Activated CD4-positive, alpha-beta T cell treated with anti-CD3 and anti-CD28 coated beads for 36 hours (primary cell): Measurements from ENCODE around the gene PRPF40B. TPM values are rescaled to one million over a fixed set of nuclear protein-coding genes. Genes with fewer than 3 reads are reported as not detected.

ENCODE experiments used
- ATAC-seq: fragments of 200-7000 bp; cut with Tn5 transposase; one replicate; pipeline ENCODE4 v1.10.0; 2021; ENCODE audit warnings: mild to moderate bottlenecking, moderate library complexity
- CTCF ChIA-PET: fragments of 350-600 bp; sonication (Branson Sonifier 250); formaldehyde crosslinking; loops from one replicate; lab custom pipeline; 2021; ENCODE audit warnings: antibody characterized with exemption; lab: Charles Lee
- POLR2A ChIA-PET: fragments of 350-600 bp; sonication (Branson Sonifier 250); formaldehyde crosslinking; loops from one replicate; lab custom pipeline; 2021; ENCODE audit warnings: antibody characterized with exemption, inconsistent platforms; lab: Charles Lee
- DNase-seq: peaks from one replicate; pipeline ENCODE4 v3.0.0-alpha.2; 2020
- H3K27ac Mint-ChIP-seq: one replicate; pipeline ENCODE4 v1.8.0; 2021; ENCODE audit warnings: mixed read lengths
- H3K27me3 Mint-ChIP-seq: one replicate; pipeline ENCODE4 v1.8.0; 2021; ENCODE audit warnings: mixed read lengths
- H3K36me3 Mint-ChIP-seq: one replicate; pipeline ENCODE4 v1.8.0; 2021; ENCODE audit warnings: low read depth, mixed read lengths
- H3K4me1 Mint-ChIP-seq: one replicate; pipeline ENCODE4 v1.8.0; 2021; ENCODE audit warnings: mixed read lengths
- H3K4me3 Mint-ChIP-seq: one replicate; pipeline ENCODE4 v1.8.0; 2021; ENCODE audit warnings: mild to moderate bottlenecking, moderate library complexity, mixed read lengths
- H3K9me3 Mint-ChIP-seq: one replicate; pipeline ENCODE4 v1.8.0; 2021; ENCODE audit warnings: low read depth, mixed read lengths
- intact Hi-C, 2 experiments: fragments of 100-400 bp; cut with DNase I in 1 of 2; cut with micrococcal nuclease in 1 of 2; formaldehyde crosslinking; loops; one replicate each; pipeline versions ENCODE4 v1.14.2 to v1.15.1; 2022 to 2024; cut with DNase I, micrococcal nuclease
- total RNA-seq, 2 experiments: library from RNA; stranded (reverse); gene quantifications; one replicate each; pipeline ENCODE4 v1.2.3, GENCODE V29; 2021

Gene PRPF40B
- total RNA-seq, 2 experiments from 2014 or later = 6.9 to 8.1 TPM

DNA sequence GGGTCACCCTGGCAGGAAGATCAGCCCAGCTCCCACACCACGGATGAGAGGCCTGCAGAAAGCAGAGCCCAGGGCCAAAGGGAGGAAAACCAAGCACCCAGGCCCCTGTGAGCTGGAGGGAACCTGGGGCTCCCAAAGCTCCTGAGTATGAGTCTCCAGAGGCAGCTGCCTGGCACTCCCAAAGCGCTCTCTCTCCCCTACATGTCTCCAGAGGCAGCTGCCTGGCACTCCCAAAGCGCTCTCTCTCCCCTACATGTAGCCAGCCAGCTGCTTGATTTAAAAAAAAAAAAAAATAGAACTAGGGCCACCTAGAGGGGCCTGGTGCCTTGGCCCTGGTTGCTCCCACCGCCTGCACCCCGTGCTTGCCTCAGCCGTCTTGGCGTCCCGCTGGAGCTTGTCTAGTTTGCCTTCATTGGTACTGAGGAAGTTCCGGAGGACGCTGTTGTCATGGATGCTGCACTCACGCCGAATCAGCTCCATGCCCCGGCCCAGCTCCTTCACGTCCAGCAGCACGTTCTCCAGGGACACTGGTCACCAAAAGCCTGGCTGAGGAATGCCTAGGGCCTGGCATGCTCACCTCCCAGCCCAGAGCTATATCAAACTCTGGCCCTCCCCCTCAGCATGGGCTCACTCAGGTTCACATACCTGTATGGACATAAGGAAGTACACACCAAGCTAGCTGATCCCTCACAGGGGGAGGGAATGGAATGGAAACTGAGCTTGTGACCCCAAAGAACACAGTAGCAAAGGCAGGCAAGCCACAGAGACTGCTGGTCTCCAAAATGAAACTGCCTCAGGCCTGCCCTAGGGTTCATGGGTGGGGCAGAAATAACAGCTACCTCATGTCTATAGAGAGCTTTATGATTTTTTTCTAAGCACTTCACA, 24.7 kb downstream of the PRPF40B start:
- ATAC-seq (no peak), DNase-seq (no peak)
- peaks cover 18% of the 10 kb centered on the region for H3K4me1 Mint-ChIP-seq
- H3K4me3 Mint-ChIP-seq = no peak overlapping the region
- CTCF ChIA-PET = interaction anchor here (0.5 to 21.5 kb wide), 11 partner anchors 10 to 130 kb away, joined by 3 to 332 read pairs (median 3); partner anchors contain the start of genes FMNL3 and TMBIM6
- intact Hi-C loops = no loop called here
- H3K27me3 Mint-ChIP-seq = no peaks in the 10 kb centered on the region
- POLR2A ChIA-PET = interaction anchor here (0.8 to 1.4 kb wide), 4 partner anchors 56 to 281 kb away, joined by 3 to 5 read pairs (median 4); partner anchors contain the start of gene TMBIM6
- H3K9me3 Mint-ChIP-seq = no peaks in the 10 kb centered on the region
- H3K27ac Mint-ChIP-seq = peak overlapping the region; percentile 48
- peaks cover 19% of the 10 kb centered on the region for H3K36me3 Mint-ChIP-seq

DNA sequence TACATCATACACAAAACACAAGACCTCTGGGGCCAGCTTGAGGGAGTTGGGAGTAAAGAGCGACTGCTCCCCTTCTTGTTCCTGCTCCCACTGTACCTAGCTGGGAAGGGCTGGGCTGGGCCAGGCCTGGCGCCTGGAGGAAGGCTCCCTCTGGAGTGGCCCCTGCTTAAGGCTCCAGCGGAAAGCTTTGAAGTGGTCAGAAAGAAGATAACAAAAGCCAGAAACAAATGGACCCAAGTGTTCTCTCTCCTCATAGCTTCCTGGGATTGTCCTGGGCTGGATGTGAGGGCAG, 25.3 kb downstream of the PRPF40B start:
- Mint-ChIP-seq H3K9me3 (no peaks in the 10 kb centered on the region), H3K36me3 (peaks cover 18% of the 10 kb centered on the region), H3K27ac (no peak overlapping the region), H3K4me3 (no peak overlapping the region), H3K4me1 (peaks cover 18% of the 10 kb centered on the region), H3K27me3 (no peaks in the 10 kb centered on the region)
- ATAC-seq (no peak), DNase-seq (no peak)
- intact Hi-C loops = no loop called here
- CTCF ChIA-PET = interaction anchor here (0.6 to 21.5 kb wide), 8 partner anchors 10 to 113 kb away, joined by 3 to 332 read pairs (median 4); partner anchors contain the start of genes FMNL3 and TMBIM6
- POLR2A ChIA-PET = interaction anchor here (0.8 to 1.4 kb wide), 4 partner anchors 56 to 282 kb away, joined by 3 to 5 read pairs (median 4); partner anchors contain the start of gene TMBIM6

GRCh38 chr12:49649445-49649844, 26.1 kb downstream of the PRPF40B start:
- POLR2A ChIA-PET = interaction anchor here (1.1 kb wide), 1 partner anchor 92 kb away, joined by 5 read pairs; the partner anchor contains the start of gene TMBIM6
- Mint-ChIP-seq H3K36me3 (peaks cover 19% of the 10 kb centered on the region), H3K4me1 (peaks cover 18% of the 10 kb centered on the region), H3K4me3 (no peak overlapping the region), H3K27ac (no peak overlapping the region), H3K27me3 (no peaks in the 10 kb centered on the region), H3K9me3 (no peaks in the 10 kb centered on the region)
- ATAC-seq (no peak), DNase-seq (no peak)
- CTCF ChIA-PET = interaction anchor here (1.1 to 21.5 kb wide), 5 partner anchors 10 to 92 kb away, joined by 3 to 332 read pairs (median 3); partner anchors contain the start of genes FMNL3 and TMBIM6
- intact Hi-C loops = no loop called here

DNA sequence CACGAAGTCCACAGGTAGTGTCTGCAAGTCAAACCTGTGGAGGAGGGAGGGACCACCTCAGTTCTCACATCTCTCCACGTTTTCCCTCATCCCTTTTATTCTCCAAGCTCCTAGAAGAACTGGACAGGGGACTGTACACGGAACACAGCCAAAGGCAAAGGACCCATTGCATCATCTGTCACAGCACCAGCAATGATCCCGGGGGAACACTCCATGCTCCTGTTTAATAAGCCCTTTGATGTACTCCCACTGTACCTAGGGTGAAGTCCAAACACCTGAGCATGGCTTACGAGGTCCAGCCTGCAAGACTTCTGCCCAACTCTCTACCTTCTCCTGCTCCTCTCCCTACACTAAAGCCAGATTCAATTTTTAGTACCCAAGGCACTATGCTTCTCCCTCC, 26.5 kb downstream of the PRPF40B start:
- no peak overlapping the region for H3K4me3 Mint-ChIP-seq
- H3K27ac Mint-ChIP-seq = no peak overlapping the region
- ATAC-seq (no peak), DNase-seq (no peak)
- peaks cover 16% of the 10 kb centered on the region for H3K36me3 Mint-ChIP-seq
- POLR2A ChIA-PET = no interaction called here
- no peaks in the 10 kb centered on the region for H3K27me3 Mint-ChIP-seq
- H3K4me1 Mint-ChIP-seq = peaks cover 13% of the 10 kb centered on the region
- intact Hi-C loops = no loop called here
- H3K9me3 Mint-ChIP-seq = no peaks in the 10 kb centered on the region
- CTCF ChIA-PET = interaction anchor here (1.2 to 21.5 kb wide), 4 partner anchors 9 to 57 kb away, joined by 3 to 332 read pairs (median 9); partner anchors contain the start of gene FMNL3

- Mint-ChIP-seq H3K4me3 (no peak overlapping the region), H3K27ac (no peak overlapping the region), H3K27me3 (no peaks in the 10 kb centered on the region), H3K36me3 (peaks cover 19% of the 10 kb centered on the region), H3K4me1 (peaks cover 20% of the 10 kb centered on the region), H3K9me3 (no peaks in the 10 kb centered on the region)
- POLR2A ChIA-PET = interaction anchor here (0.8 kb wide), 1 partner anchor 53 kb away, joined by 4 read pairs; no protein-coding TSS in a partner anchor
- DNase-seq = no peak
- no peak for ATAC-seq
- CTCF ChIA-PET = interaction anchor here (0.6 to 21.5 kb wide), 5 partner anchors 9 to 57 kb away, joined by 3 to 332 read pairs (median 4); partner anchors contain the start of gene FMNL3
- intact Hi-C loops = no loop called here
These were observed 28.5 kb downstream of the PRPF40B start for GRCh38 chr12:49651855-49652254.

- Mint-ChIP-seq H3K27me3 (no peaks in the 10 kb centered on the region), H3K9me3 (no peaks in the 10 kb centered on the region), H3K4me1 (peaks cover 20% of the 10 kb centered on the region), H3K4me3 (no peak overlapping the region), H3K36me3 (peaks cover 15% of the 10 kb centered on the region), H3K27ac (no peak overlapping the region)
- POLR2A ChIA-PET = no interaction called here
- DNase-seq (no peak), ATAC-seq (no peak)
- intact Hi-C loops = no loop called here
- CTCF ChIA-PET = interaction anchor here (2.5 to 21.5 kb wide), 2 partner anchors 16 to 54 kb away, joined by 8 to 332 read pairs; partner anchors contain the start of gene FMNL3
These were observed 29.7 kb downstream of the PRPF40B start for GRCh38 chr12:49652921-49653520.

DNA sequence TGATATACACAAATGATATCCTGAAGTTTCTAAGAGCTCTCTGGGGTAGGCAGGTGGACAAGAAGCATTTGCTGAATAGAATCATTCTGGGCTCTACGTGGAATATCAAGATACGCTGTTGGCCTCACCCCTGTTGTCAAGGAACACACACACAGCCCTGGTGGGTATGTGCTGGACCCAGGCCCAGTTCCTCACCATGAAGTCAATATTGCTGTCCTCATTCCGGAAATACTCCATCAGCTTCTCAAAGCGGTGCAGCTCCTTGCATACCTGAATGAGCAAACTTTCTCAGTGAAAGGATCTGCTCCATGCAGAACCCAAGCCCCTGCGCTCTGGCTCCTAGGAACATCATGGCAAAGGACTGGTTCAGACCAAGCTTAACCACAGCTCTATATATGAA, 31.4 kb downstream of the PRPF40B start:
- no peak overlapping the region for H3K27ac Mint-ChIP-seq
- no peak for ATAC-seq
- intact Hi-C loops = no loop called here
- no peaks in the 10 kb centered on the region for H3K27me3 Mint-ChIP-seq
- no peak for DNase-seq
- peaks cover 14% of the 10 kb centered on the region for H3K36me3 Mint-ChIP-seq
- ChIA-PET POLR2A (interaction anchor here (1.2 kb wide), 1 partner anchor 29 kb away, joined by 3 read pairs; no protein-coding TSS in a partner anchor), CTCF (interaction anchor here (0.9 to 21.5 kb wide), 6 partner anchors 10 to 53 kb away, joined by 3 to 332 read pairs (median 4); partner anchors contain the start of gene FMNL3)
- H3K4me1 Mint-ChIP-seq = peaks cover 13% of the 10 kb centered on the region
- H3K9me3 Mint-ChIP-seq = no peaks in the 10 kb centered on the region
- no peak overlapping the region for H3K4me3 Mint-ChIP-seq

DNA sequence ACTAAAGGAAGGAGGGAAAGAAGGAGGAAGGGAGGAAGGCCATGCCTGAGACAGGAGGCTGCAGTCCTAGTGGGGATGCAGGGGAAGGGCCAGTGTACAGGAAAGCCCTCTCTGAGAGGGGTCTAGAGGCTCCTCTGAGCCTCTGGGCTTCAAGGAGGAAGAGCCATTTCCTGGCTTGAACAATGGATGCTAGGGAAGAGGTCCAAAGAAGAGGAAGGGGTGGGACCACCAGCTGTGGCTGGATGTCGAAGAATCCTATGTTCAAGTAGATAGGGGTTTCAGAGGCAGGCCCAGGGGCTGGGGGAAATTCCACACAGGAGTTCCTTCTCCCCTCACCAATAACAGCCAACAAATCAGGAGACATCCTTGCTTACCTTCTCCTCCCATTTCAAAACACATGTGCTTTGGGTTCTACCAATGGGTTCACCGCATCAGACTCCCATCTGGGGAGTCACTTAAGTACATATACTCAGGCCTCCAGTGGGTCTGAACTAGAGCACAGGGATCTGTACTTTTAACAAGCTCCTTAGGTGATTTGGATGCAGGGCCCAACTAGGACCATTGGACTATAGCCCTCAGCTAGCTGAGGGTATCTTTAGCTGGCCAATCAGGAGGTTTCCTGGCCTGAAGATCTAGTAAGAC, 32.4 kb downstream of the PRPF40B start:
- POLR2A ChIA-PET = interaction anchor here (1.1 kb wide), 1 partner anchor 47 kb away, joined by 4 read pairs; no protein-coding TSS in a partner anchor
- no peaks in the 10 kb centered on the region for H3K9me3 Mint-ChIP-seq

DNA sequence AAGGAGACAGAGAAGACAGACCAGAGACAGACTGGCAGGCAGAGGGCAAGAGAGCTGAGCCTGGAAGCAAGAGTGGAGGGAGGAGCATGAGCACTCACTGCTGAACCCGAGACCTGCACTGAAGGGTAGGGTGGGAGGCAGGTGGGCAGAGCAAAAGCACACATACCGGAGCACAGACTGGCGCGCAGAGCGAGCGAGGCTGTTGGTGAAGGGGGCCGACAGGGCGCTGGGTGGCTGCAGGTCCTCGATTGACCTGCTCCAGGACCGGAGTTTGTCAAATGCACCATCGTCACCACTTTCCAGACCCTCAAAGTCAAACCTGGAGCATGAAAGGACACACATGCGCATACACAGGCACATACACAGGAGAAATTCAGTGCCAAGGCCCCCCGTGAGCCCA, 34.9 kb downstream of the PRPF40B start:
- Mint-ChIP-seq H3K27ac (peak overlapping the region; percentile 16), H3K4me3 (no peak overlapping the region), H3K9me3 (no peaks in the 10 kb centered on the region), H3K27me3 (no peaks in the 10 kb centered on the region), H3K4me1 (peaks cover 47% of the 10 kb centered on the region), H3K36me3 (peaks cover 37% of the 10 kb centered on the region)
- ATAC-seq (no peak), DNase-seq (no peak)
- intact Hi-C loops = no loop called here
- POLR2A ChIA-PET = no interaction called here
- CTCF ChIA-PET = interaction anchor here (0.8 to 21.5 kb wide), 3 partner anchors 9 to 49 kb away, joined by 3 to 332 read pairs (median 4); partner anchors contain the start of gene FMNL3

More for the DNA sequence above, 32.4 kb downstream of the PRPF40B start:
- ATAC-seq = no peak
- Mint-ChIP-seq H3K27ac (peak overlapping the region; percentile 28), H3K4me3 (no peak overlapping the region), H3K36me3 (peaks cover 21% of the 10 kb centered on the region), H3K4me1 (peaks cover 22% of the 10 kb centered on the region), H3K27me3 (no peaks in the 10 kb centered on the region)
- DNase-seq = no peak
- CTCF ChIA-PET = interaction anchor here (0.6 to 21.5 kb wide), 7 partner anchors 11 to 557 kb away, joined by 3 to 332 read pairs (median 4); partner anchors contain the start of genes FMNL3 and TMBIM6
- intact Hi-C loops = no loop called here

- intact Hi-C loops = loop anchor here in 1 of 2 experiments (2.0 kb wide), 1 partner anchor 39 kb away; no protein-coding TSS in a partner anchor
- no peak for DNase-seq
- no peak for ATAC-seq
- Mint-ChIP-seq H3K9me3 (no peaks in the 10 kb centered on the region), H3K4me1 (peaks cover 61% of the 10 kb centered on the region), H3K36me3 (peaks cover 38% of the 10 kb centered on the region), H3K27me3 (no peaks in the 10 kb centered on the region), H3K4me3 (no peak overlapping the region), H3K27ac (no peak overlapping the region)
- POLR2A ChIA-PET = interaction anchor here (0.6 kb wide), 1 partner anchor 22 kb away, joined by 4 read pairs; no protein-coding TSS in a partner anchor
- CTCF ChIA-PET = interaction anchor here (1.0 to 21.5 kb wide), 6 partner anchors 10 to 48 kb away, joined by 3 to 332 read pairs (median 5); partner anchors contain the start of gene FMNL3
These were observed 36.4 kb downstream of the PRPF40B start for GRCh38 chr12:49659753-49660152.
